HG03378 (cell line): Measurements from ENCODE around the gene TMEM100.

Experiments used
- ATAC-seq: cut with Tn5 transposase; IDR thresholded peaks from one replicate; pipeline ENCODE4 v1.9.1; 2021; ENCODE audit warnings: mild to moderate bottlenecking, moderate library complexity; ENCODE audit not compliant: unreplicated experiment

The TMEM100 gene

DNA sequence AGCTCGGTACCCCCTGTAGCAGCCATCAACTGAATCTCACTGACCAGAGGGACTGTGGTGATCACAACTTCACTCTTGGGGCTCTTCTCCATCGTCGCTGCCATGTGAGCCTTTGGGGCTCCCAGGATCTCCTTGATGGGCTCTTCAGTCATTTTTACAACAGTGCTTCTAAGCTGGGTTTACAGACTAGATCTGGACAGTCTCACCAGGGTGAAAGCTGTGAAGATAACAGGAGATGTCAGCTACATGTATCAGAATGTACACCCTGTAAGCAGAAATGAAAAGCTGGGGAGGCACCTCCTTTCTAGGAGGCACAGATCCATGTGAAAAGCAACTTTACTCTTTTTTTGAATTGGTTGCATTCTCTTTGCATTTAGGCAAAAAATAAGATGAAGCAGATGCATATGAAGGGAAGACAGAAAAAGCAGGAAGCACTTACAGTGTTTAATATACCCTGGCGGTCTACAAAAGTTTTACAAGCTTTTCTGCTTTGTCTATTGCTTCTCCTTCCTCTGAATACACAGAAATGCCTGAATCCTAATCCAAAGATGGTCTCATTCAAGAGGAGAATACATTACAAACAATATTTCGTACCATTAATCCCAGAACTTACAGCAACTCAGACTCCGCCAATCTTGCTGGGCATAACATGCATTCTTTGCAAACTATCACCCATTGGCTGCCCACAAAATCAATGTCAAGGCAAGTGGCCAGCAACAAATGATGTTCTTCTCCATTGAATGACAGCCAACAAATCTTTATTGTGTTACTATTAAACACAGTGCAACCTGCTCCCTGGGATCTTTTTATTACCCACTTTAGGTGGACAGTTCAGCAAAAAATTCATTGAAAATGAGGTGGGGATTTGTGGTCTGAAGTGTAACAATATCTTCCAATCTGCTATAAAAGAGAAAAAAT lies 1.5 kb downstream of the TMEM100 start:
- no peak for ATAC-seq

DNA sequence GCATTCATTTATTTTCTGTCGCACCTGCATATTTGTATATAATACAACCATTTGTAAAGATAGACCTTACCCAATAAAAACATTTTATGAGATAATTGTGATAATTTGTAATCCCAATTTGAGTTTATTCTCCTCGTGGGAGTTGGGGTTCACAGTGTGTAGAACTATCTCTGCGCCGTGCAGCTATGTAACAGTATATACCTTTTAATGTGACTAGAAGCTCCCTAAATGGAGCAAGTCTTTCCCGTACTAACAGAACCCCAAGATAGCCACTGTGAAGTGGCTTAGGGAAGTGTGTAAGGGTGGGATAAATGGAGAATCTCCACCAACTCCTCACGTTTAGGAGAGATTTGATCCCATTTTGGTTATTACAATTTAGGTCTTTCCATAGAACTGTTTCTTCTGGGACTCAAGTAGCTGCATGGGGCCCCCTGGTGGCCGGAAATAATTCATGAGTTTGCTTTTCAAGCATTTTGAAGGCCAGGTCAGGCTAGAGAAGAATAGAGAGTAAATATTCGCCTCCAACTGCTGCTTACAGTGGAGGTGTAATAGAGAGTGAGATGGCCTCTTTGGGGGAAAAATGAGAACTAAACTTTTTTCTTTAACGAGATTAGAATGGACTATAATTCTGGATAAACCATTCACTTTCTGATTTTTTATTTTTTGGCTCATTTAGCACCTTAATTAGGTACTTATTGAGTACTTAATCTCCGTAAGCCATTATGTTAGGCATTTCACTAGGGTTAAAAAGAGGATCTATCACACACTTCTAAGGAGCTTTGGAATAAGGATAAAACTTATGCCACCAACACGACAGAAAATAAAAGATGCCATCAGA lies 4.5 kb downstream of the TMEM100 start:
- ATAC-seq, result no peak

DNA sequence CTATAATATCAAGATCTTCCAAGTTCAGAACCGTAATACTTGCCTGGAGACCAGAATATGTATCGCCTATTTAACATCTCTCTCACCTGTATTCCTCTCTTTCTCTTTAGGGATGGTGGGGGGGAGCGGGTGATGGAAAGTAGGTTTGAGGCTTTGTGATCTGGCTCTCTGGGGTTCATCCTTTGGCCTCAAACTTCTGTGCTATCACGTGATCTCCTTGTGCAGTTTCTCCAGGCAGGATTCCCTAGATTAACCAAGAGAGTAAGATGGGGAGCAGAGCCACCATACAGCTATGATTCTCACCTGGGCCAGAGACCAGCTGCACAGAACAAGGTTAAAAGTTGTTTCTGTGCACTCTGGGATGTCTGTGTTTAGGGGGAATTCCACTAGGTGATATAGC lies 5.2 kb downstream of the TMEM100 start:
- ATAC-seq, result no peak

DNA sequence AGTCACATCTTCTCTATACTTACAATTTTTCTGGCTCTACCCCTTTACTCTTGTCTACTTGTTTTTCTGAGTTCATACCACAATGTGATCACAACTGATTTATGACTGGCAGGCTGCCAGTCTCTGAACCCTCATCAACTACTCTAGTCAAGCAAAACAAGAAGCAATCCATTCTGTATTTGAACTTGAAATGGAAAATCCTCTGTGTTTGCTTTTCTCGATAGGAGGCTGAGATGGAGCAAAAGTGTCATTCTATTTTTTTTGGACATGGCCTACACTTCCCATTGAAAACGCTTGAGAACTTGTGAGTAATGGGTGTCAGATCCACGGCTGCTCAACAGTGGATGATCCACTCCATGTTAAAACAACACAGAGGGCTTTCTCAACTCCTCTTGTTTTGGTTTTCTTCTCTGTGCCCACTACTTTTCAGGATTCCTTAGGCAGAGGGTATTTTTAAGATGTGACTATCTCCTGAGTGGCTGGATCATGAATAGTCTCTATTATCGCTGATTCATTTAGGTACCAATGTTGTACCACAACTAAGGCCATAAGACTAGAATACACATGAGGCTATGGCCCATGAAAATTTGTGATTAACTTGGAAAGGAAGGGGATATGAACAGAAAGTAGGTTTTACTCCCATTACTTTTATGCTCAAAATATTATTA lies 11.7 kb downstream of the TMEM100 start:
- ATAC-seq, result no peak

DNA sequence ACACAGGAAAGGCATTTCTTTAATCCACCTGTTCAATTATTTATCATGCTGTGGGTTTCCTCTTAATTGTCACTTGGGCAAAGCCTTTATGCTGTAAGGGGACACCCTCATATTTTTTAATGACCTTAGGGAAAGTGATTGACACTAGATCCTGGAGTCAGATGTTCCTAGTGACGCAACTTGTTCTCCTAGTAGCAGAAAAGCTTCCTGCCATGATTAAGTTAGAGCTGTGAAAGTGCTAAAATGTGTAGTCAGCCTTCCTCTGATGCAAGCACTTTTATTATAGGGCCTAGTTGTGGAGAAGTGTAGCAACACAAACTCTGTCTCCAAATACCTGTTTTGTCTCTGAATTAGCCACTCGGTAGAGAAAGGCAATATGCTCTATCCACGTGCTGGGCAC lies 12.3 kb downstream of the TMEM100 start:
- ATAC-seq, result no peak

DNA sequence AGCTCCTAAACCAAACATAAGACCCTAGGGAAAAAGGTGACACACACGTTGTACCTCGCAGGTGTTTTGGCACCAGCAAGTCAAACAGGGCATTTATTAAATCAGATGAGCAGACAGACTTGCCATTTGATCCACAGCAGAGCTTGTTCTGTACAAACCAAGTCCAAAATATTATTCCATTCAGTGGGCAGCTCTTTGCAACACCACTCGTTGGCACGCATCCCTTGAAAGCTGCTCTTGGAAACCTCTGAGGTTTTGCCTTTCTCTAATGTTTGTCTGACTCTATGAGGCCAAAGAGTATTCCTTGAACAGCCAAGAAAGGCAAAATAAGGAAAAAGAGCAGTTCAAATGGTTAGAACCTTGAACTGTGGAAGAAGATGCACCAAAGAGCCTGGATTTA lies 12.7 kb downstream of the TMEM100 start:
- ATAC-seq, result no peak

DNA sequence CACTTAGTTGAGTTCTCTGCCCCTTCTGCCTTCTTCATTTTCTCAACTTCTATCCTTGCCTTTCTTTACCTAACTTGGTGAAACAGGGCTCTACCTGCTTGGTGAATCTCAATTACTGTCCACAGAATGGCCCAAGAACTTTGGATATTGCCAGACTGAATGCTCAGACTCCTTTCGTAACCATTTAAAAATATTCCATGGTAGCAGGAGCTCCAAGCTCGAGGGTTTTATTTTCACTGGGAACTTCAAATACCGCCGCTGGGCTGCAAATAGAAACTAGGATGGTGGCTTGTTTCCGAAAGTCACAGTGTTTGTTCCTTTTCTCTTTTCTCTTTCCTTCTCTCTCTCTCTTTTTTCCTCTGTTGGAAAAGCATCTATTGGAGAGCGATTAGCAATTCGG lies 13.2 kb downstream of the TMEM100 start:
- ATAC-seq, result no peak

DNA sequence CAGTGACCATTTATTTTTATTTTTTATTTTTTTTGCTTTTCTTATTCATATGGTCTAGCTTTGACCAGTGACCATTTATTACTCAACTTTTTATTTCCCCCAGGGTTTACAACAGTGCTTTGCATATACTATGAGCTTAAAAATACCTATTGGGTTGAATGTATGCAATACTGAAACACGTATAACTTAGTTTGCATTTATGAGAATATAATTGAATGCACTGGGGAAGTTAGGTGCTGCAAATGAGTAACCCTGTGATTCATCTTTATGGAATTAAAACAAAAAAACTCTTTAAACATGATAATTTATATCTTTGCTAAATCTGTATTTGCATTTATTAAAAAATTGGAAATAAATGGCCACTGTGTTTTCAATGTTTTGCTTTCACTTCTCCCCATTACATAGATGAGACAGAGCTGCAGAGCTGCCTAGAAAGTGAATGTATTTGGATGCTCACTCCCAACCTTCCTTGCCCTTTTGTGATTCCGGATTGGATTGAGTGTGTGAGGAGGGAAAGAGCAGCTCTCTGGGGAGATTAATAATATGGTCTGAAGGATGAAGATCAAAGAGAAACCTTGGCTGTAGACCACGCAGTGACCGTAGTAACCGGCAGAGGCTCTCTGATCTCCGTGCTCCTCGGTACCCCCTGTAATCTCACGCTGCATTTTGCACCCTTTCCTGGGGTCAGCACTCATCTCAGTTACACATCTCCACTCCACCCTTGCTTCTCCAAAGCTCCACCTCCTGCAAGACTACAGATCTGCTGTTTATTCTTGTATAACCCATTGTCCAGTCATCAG lies 14.3 kb downstream of the TMEM100 start:
- no peak for ATAC-seq

DNA sequence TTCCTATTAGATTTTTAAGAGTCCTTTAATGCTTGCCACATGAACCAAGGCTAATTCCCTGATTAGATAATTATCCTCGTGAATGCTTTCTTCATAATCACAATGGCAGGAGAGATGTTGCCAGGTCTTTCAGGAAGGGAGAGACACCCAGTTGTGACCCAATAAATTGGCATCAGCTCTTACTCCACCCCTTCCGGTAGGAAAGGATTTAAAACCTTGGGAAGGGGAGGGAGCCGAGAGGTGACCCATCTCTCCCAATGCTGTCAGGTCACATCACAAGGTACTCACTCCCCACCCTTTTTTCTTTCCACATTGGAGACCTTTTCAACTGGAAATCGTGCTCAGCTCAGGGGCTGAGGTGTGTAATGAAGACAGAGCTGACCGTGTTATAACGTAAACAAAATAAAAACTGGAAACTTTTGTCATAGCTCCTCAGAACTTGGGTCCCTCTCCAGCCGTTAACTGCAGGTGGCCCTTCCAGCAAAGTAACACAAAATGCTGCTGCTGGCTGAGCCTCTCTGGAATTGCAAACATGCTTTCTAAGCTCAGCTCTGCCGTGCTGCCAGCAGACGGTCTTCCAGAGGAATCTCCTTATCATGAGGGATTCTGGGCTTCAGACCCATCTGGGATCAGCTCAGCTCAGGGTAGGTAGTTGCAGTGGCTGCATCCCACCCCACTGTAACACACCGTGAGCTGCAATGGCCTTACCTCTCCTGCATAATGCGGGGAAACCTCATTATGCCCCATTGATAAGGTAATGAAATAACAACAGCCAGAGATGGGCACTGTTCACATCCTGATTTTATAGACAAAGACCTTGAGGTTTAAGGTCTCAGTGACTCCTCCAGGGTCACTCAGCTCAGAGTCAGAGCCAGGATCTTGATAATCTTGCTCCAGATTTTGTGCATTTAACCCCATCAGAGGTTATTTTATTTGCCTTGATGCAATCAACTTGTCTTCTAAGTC lies 15.6 kb downstream of the TMEM100 start:
- ATAC-seq, result no peak

DNA sequence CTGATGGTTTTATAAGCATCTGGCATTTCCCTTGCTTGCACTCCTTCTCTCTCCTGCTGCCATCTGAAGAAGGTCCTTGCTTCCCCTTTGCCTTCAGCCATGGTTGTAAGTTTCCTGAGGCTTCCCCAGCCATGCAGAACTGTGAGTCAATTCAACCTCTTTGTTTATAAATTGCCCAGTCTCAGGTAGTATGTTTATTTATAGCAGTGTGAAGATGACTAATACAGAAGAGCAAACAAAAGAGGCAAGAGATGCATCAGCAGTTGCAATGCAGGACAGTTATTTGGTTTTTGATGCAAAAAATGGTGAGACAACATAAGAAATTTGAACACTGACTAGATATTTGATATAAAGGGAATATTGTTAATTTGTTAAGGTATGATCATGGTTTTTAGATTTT lies 16.8 kb downstream of the TMEM100 start:
- ATAC-seq, result peak; percentile 94

DNA sequence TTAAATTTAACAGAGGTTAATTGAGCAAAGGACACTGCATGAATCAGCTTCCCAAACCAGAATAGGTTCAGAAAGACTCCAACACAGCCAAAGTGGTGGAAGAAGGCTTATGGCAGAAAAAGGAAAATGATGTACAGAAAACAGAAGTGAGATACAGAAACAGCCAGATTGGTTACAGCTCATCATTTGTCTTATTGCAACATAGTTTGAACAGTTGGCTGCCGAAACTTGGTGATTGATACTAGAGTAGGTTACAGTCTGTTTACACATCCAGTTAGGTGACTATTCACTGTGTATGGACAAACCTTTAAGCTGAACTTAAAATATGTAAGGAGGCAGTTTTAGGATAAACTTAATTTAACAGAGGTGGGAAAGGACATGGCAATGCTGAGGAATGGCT lies 18.3 kb downstream of the TMEM100 start:
- ATAC-seq, result no peak

DNA sequence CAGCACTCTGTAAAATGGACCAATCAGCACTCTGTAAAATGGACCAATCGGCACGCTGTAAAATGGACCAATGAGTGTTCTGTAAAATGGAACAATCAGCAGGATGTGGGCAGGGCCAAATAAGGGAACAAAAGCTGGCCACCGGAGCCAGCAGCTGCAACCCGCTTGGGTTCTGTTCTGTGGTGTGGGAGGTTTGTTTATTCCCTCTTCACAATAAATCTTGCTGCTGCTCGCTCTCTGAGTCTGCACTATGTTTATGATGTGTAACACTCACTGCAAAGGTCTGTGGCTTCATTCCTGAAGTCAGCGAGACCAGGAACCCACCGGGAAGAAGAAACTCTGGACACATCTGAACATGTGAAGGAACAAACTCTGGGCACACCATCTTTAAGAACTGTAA lies 20.5 kb downstream of the TMEM100 start:
- ATAC-seq, result no peak

DNA sequence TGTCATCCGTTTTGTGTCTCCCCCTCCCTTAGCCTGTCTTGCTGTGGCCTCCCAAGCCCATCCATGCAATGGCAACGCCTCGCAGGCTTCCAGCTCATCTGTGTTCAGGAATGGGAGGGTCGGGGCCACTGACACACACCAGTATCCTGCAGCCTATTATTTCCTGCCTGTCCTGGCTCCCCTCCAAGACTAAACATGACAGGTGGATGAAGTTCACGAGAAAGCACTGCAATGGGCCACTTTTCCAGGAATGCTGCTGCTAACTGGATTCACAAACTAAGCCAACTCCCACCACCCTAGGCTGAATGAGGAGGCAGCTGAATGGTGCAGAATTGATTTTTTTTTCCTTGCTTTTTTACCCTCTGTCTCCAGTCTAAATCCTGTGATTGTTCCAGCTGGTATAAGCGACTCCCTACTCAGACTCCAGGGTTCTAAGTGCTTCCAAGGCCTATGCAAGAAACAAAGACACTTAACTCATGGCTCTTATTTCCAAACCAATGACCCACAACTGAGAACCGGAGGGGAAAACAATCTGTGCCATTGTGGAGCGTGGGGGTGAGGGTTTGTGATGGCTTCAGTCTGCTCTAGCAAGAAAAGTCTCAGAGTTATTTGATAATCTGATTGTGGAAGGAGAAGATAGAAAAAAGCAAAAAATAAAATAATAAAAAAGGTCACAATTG lies 23.3 kb downstream of the TMEM100 start:
- ATAC-seq, result no peak

DNA sequence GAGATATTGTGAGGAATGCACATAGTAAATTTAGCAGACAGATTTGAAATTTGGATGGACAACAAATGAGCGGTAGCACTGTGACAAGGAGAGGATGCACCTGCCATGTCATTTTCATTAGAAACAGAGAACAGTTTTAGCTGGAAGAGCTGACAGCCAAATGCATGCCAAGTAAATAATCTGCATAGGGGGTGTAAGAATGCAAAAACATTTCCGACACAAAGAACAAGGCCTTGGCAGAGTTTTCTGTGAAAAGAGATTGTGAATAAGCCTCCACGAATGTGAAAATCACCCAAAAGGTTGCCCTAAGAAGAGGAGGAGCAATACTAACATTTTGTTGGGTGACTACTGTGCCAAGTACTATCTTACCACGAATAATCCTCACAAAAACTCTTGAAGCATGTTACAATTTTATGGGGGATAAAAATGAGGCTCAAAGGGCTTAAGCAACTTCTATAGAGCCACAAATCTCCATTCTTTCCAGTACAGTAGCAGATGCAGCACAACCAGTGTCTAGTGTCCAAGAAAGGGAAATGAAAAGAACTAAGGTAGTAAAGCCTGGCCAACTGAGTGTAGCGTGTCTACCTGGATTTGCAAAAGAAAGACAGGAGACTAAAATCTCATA lies 28.3 kb downstream of the TMEM100 start:
- no peak for ATAC-seq

DNA sequence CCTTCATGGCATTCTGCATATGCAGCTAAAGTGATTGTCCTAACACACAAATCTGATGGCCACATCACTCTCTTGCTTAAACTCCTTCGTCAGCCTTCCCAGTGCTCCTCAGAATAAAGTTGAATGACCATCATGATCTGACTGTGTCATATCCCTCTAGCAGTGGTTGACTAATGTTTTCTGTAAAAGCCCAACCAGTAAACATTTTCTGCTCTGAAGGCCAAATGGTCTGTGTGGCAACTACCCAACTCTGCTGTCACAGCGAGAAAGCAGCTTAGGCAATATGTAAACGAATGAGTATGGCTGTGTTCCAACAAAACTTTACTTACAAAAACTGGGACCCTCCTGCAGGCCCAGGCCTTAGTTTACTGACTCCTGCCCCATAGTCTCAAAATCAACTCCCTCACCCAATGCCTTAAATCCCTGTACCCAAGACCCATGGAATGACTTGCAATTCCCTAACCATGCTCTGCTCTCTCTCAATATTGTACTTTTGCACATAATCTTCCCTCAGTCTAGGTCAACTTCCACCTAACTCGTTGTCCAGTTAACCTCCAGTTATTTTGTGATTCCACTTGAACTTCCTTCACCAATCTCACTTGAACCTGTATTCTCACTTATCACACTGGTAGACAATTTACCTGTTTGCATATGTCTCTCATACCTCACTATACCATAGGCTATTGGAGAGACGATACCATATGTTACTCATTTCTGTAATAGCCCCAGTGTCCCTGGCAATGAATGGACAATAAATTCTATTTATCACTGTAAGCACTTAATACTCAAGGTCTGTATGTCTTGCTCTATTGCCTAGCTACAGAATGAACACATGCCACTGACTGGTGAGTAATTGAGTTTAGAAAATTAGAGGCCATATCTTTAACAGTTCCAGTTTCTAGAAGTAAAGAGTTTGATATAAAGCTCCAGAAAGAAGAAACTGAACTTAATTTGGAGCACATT lies 29.1 kb downstream of the TMEM100 start:
- ATAC-seq, result no peak

DNA sequence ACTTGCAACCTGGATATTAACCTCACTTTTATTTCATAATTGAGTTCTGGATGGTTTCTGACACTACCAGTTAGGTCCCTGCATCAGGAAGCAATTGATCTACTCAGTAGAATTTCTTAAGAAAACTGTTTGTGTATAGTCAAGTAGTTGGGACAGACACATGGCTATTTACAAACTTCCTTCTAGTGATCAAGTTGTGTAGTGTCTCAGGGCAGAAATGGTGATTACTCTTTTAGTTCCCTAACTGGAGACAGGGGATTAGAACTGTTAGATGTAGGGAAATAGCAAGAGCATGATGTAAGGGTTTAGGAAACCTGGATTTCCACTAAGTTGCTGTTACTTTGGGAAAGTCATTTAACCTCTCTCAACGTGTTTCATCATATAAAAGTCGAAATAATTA lies 30.4 kb downstream of the TMEM100 start:
- ATAC-seq, result no peak

DNA sequence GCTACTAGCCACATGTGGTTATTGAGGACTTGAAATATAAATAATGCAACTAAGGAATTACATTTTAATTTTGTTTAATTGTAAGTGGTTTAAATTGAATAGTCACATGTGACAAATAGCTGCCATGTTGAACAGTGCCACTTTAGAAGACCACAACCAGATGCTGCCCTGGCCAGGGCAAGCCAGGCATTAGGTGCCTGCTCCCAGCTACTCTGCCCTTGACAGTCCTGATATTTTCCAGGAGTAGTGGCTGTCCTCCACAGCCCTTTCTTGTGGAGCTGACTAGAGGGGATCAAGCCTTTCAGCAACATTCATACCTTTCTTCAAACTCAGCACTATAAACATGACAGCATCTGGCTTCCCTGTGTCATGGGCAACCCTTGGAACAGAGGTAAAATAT lies 31.0 kb downstream of the TMEM100 start:
- no peak for ATAC-seq
